ENCODE measurements around the gene BMP10. TPM values are rescaled to one million over a fixed set of nuclear protein-coding genes. Genes with fewer than 3 reads are reported as not detected.

BMP10 gene
- total and polyA plus RNA-seq, 2 of the 13 experiments (the other 11 are each of a cell fraction or from before 2014, with no cell fraction given) = not detected

DNA sequence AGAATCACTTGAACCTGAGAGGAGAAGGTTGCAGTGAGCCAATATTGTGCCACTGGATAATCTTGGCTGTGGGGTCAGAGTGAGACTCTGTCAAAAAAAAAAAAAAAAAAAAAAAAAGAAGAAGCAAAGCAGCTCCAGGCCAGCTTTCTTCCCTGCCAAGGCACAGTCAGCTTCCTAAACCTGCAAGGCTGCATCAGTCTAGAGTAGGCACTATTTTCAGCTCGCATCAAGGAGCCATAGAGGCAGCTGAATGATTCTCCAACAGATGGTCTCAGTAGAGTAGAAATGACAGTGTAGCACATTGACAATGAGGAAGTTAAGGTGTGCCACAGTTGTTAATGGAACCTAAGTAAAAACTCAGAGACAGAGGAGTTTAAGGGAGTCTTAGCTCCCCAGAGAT lies 35.6 kb downstream of the BMP10 start:
- Histone ChIP-seq H3K4me2 (ENCODE audit: low read depth, low read length) (no peak overlapping the region), H3K9me3 (ENCODE audit: low read length) (0 out of 2 replicates have a peak, but pooled peaks cover 4% of the 10 kb centered on the region), H3K27ac (ENCODE audit: extremely low read length, insufficient read depth, low read length) (no peak overlapping the region), H2AFZ (ENCODE audit: low read length) (no peak overlapping the region), H3K4me1 (ENCODE audit: insufficient read depth, low read length) (no peaks in the 10 kb centered on the region), H3K79me2 (ENCODE audit: insufficient read depth, low read length) (no peaks in the 10 kb centered on the region), H4K20me1 (ENCODE audit: insufficient read depth, low read length) (no peaks in the 10 kb centered on the region), H3K36me3 (replicated peaks in 1 of 2; ENCODE audit: control insufficient read depth in 1 of 2, insufficient read depth in 2 of 2, low read length in 2 of 2) (no peaks in the 10 kb centered on the region), H3K27me3 (ENCODE audit: control insufficient read depth in 1 of 2, insufficient read depth in 2 of 2, low read length in 2 of 2) (peaks cover 4% of the 10 kb centered on the region in 2 experiments; a peak in 2 of 5 replicates), H3K4me3 (replicated peaks in 1 of 3; ENCODE audit: insufficient read depth in 1 of 3, low read depth in 2 of 3, low read length in 3 of 3) (no peak overlapping the region), H3K9ac (ENCODE audit: insufficient read depth, low read depth, low read length) (no peak overlapping the region)
- intact Hi-C loops (cut with micrococcal nuclease; ENCODE audit: unreplicated experiment) (loop anchor here (5.0 kb wide), 1 partner anchor 72 kb away; no protein-coding TSS in a partner anchor), in situ Hi-C loops (cut with HindIII; ENCODE audit: extremely low pct_ligation_motif_present, low pct_unique_long_range_greater_than_20kb) (no loop called here)
- WGBS (ENCODE audit: low lambda C conversion rate) = 0% methylated on average over 1 of the region's 1 CpG
- ATAC-seq (no peak), FAIRE-seq (no peak), DNase-seq (ENCODE audit: low spot score) (no peak)
- no TSS peak for BruUV-seq (replicated peaks)
- CTCF ChIA-PET (ENCODE audit: low intra/inter-chr PET ratio, low total read pairs) = interaction anchor here (2.6 kb wide), 1 partner anchor 83 kb away, joined by 16 read pairs; no protein-coding TSS in a partner anchor
- POLR2A ChIA-PET = no interaction called here
- TF ChIP-seq ZNF354B (CRISPR knock-in tag; IDR thresholded peaks at IDR 0.05) (no peak), ZSCAN25 (CRISPR knock-in tag; IDR thresholded peaks at IDR 0.05) (no peak), ASH2L (IDR thresholded peaks at IDR 0.05; ENCODE audit: insufficient read length, low read depth, low read length) (no peak), PAF1 (CRISPR knock-in tag; IDR thresholded peaks at IDR 0.05) (no peak)
- TF ChIP-seq, protein P1, sequence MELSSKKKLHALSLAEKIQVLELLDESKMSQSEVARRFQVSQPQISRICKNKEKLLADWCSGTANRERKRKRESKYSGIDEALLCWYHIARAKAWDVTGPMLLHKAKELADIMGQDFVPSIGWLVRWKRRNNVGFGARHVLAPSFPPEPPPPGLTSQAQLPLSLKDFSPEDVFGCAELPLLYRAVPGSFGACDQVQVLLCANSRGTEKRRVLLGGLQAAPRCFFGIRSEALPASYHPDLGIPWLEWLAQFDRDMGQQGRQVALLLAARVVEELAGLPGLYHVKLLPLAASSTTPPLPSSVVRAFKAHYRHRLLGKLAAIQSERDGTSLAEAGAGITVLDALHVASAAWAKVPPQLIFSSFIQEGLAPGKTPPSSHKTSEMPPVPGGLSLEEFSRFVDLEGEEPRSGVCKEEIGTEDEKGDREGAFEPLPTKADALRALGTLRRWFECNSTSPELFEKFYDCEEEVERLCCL (CRISPR knock-in tag; IDR thresholded peaks at IDR 0.05; ENCODE audit: borderline replicate concordance) = no peak

DNA sequence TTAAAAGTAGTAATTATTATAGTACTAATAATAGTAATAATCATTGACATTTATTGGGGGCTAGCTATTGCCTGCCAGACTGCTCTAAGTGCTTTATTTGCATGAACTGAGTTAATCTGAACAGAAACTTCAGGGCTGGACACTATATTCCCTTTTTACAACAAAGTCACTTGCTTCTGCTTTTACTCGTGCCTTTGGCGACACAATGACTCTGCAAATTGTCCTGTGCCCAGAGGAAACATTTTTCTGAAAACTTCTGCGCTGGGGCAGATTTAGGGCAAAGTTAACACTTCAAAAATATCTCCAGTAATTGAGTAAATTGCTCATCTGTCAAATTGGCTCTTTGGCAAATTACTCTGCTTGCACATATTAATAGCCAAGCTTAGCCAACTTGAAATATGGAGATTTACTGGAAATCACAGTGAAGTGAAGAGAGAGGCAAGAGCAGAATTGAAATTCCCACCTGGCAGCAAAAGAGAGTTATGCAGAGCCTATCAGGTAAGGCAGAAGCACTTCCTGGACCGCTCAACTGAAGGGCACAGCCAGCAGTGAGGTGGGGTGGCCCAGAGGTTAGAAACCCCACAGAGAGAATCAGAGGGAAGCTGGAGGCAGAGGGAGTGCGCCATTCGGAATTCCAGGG lies 36.3 kb downstream of the BMP10 start:
- WGBS (ENCODE audit: low lambda C conversion rate) = 4% methylated on average over 6 of the region's 6 CpGs
- H2AFZ ChIP-seq (ENCODE audit: low read length) = no peak overlapping the region
- TF ChIP-seq SYNCRIP (IDR thresholded peaks at IDR 0.05; ENCODE audit: insufficient read depth, low read depth, low read length) = no peak
- TF ChIP-seq NFE2L2 (IDR thresholded peaks at IDR 0.05; ENCODE audit: low read length) = peak; percentile 50; the same call in 1 of the 2 replicates
- H3K27me3 ChIP-seq (ENCODE audit: control insufficient read depth in 1 of 2, insufficient read depth in 2 of 2, low read length in 2 of 2) = peaks cover 4% of the 10 kb centered on the region in 2 experiments; a peak in 2 of 5 replicates
- intact Hi-C loops (cut with micrococcal nuclease; ENCODE audit: unreplicated experiment) = loop anchor here (5.0 kb wide), 1 partner anchor 72 kb away; no protein-coding TSS in a partner anchor
- no peaks in the 10 kb centered on the region for H4K20me1 ChIP-seq (ENCODE audit: insufficient read depth, low read length)
- no peak overlapping the region for H3K9ac ChIP-seq (ENCODE audit: insufficient read depth, low read depth, low read length)
- DNase-seq (ENCODE audit: low spot score) = no peak
- H3K27ac ChIP-seq (ENCODE audit: extremely low read length, insufficient read depth, low read length) = no peak overlapping the region
- ChIA-PET CTCF (ENCODE audit: low intra/inter-chr PET ratio, low total read pairs) (no interaction called here), POLR2A (no interaction called here)
- no peak overlapping the region for H3K4me3 ChIP-seq (replicated peaks in 1 of 3; ENCODE audit: insufficient read depth in 1 of 3, low read depth in 2 of 3, low read length in 3 of 3)
- no peak for ATAC-seq
- H3K4me2 ChIP-seq (ENCODE audit: low read depth, low read length) = no peak overlapping the region
- H3K9me3 ChIP-seq (ENCODE audit: low read length) = 0 out of 2 replicates have a peak, but pooled peaks cover 4% of the 10 kb centered on the region
- no peak for FAIRE-seq
- in situ Hi-C loops (cut with HindIII; ENCODE audit: extremely low pct_ligation_motif_present, low pct_unique_long_range_greater_than_20kb) = no loop called here
- no peaks in the 10 kb centered on the region for H3K4me1 ChIP-seq (ENCODE audit: insufficient read depth, low read length)
- H3K79me2 ChIP-seq (ENCODE audit: insufficient read depth, low read length) = no peaks in the 10 kb centered on the region
- BruUV-seq (replicated peaks) = no TSS peak
- H3K36me3 ChIP-seq (replicated peaks in 1 of 2; ENCODE audit: control insufficient read depth in 1 of 2, insufficient read depth in 2 of 2, low read length in 2 of 2) = no peaks in the 10 kb centered on the region

All from HepG2 (cell line).